GM12878 (cell line): Measurements from ENCODE around the gene SLFN13. TPM values are rescaled to one million over a fixed set of nuclear protein-coding genes. Genes with fewer than 3 reads are reported as not detected.
"Not testable (repeated sequence)": the region's sequence is repeated elsewhere in the genome, so short reads cannot be mapped to it uniquely, and the experiment has no call there.

ENCODE experiments used
- ATAC-seq: fragments of 200-7000 bp; cut with Tn5 transposase; 3 replicates; pipeline ENCODE4 v1.9.1; 2020; ENCODE audit warnings: mild to moderate bottlenecking, moderate library complexity
- BruUV-seq: library from RNA; stranded (reverse); fragments of 400-500 nt; replicated peaks from 2 replicates; lab custom pipeline; 2021; lab: Mats Ljungman, UMichigan
- CTCF ChIA-PET: fragments of 300-600 bp; sonication (Branson Sonifier 250); formaldehyde crosslinking; extraction: SDS; loops from one replicate; lab custom pipeline; 2021; ENCODE audit warnings: inconsistent platforms; lab: Yijun Ruan, JAX
- POLR2A ChIA-PET: fragments of 350-600 bp; formaldehyde crosslinking; extraction: SDS; loops from one replicate; lab custom pipeline; 2021; ENCODE audit warnings: inconsistent platforms; lab: Charles Lee
- RAD21 ChIA-PET: fragments of 300-600 bp; sonication (Branson Sonifier 250); formaldehyde crosslinking; loops from one replicate; lab custom pipeline; 2023; ENCODE audit warnings: antibody characterized with exemption; ENCODE audit not compliant: unreplicated experiment; lab: Charles Lee
- SMC1A ChIA-PET: fragments of 300-600 bp; sonication (Branson Sonifier 250); formaldehyde crosslinking; loops from one replicate; lab custom pipeline; 2023; ENCODE audit not compliant: unreplicated experiment, uncharacterized antibody; lab: Charles Lee
- DNase-seq: peaks from one replicate; pipeline ENCODE4 v3.0.0-alpha.2; 2011; ENCODE audit warnings: low read depth, low spot score
- FAIRE-seq: peaks from 3 replicates; lab custom pipeline; 2011; peaks lifted over from hg19 to GRCh38; lab: Jason Lieb, UNC
- H2AFZ ChIP-seq: 2 replicates; pipeline ENCODE4 v1.6.0; 2011; ENCODE audit warnings: low read depth, low read length, control low read depth; ENCODE audit not compliant: control insufficient read depth
- H3K27ac ChIP-seq: 2 replicates; pipeline ENCODE4 v1.5.1; 2011; ENCODE audit warnings: control low read depth; ENCODE audit not compliant: control insufficient read depth, insufficient read depth
- H3K27me3 ChIP-seq, 2 experiments: replicated peaks in 1 of 2; 2 replicates each; pipeline versions ENCODE4 v1.6.0 to v1.6.1; 2011; ENCODE audit warnings: low read length in 1 of 2; ENCODE audit not compliant: control insufficient read depth in 2 of 2, insufficient read depth in 2 of 2
- H3K36me3 ChIP-seq, 2 experiments: 2 replicates each; pipeline ENCODE4 v1.5.1; 2011; ENCODE audit warnings: low read length in 1 of 2; ENCODE audit not compliant: control insufficient read depth in 2 of 2, insufficient read depth in 2 of 2
- H3K4me1 ChIP-seq: 2 replicates; pipeline ENCODE4 v1.6.1; 2011; ENCODE audit warnings: mild to moderate bottlenecking, low read length, moderate library complexity, mixed read lengths; ENCODE audit not compliant: control insufficient read depth, insufficient read depth
- H3K4me2 ChIP-seq: 2 replicates; pipeline ENCODE4 v1.6.0; 2011; ENCODE audit warnings: control low read depth; ENCODE audit not compliant: control insufficient read depth, insufficient read depth
- H3K4me3 ChIP-seq: fragments of 200-600 bp; sonication (generic); 2 replicates; pipeline ENCODE4 v1.5.1; 2016
- H3K79me2 ChIP-seq: 2 replicates; pipeline ENCODE4 v1.6.0; 2011; ENCODE audit warnings: low read length; ENCODE audit not compliant: control insufficient read depth, insufficient read depth
- H3K9ac ChIP-seq: 2 replicates; pipeline ENCODE4 v1.8.0; 2011; ENCODE audit warnings: low read length, control low read depth, mixed read lengths; ENCODE audit not compliant: control insufficient read depth, insufficient read depth
- H3K9me3 ChIP-seq: replicated peaks from 3 replicates; pipeline ENCODE4 v1.5.1; 2011; ENCODE audit warnings: mild to moderate bottlenecking, low read length; ENCODE audit not compliant: control insufficient read depth, insufficient read depth
- H4K20me1 ChIP-seq: 2 replicates; pipeline ENCODE4 v1.6.0; 2011; ENCODE audit not compliant: control insufficient read depth, insufficient read depth
- ATF7 ChIP-seq: fragments of 450-650 bp; IDR thresholded peaks from 2 replicates; pipeline ENCODE4 v1.6.1; 2016; ENCODE audit warnings: low read depth, mild to moderate bottlenecking
- TCF7 ChIP-seq: IDR thresholded peaks from 2 replicates; pipeline ENCODE4 v1.6.1; 2014; ENCODE audit warnings: antibody characterized with exemption, borderline replicate concordance
- YBX1 ChIP-seq: fragments of 450-650 bp; IDR thresholded peaks from 2 replicates; pipeline ENCODE4 v1.6.1; 2016; ENCODE audit warnings: antibody characterized with exemption
- WGBS: methylation state at CpG from one replicate; pipeline ENCODE4 v1.1.6; 2016; ENCODE audit warnings: low lambda C conversion rate; ENCODE audit not compliant: insufficient replicate concordance, insufficient coverage; ENCODE audit errors: missing lambda C conversion rate; 5-methylcytosine and 5-hydroxymethylcytosine counted together
- in situ Hi-C: fragments of 300-500 bp; cut with MboI; formaldehyde crosslinking; loops from 9 replicates; pipeline ENCODE4 v1.14.3; 2018; ENCODE audit warnings: mixed read lengths
- intact Hi-C: fragments of 100-400 bp; cut with micrococcal nuclease; formaldehyde crosslinking; loops from one replicate; pipeline ENCODE4 v1.14.2; 2022; ENCODE audit not compliant: unreplicated experiment
- polyA plus RNA-seq, 11 experiments: library from polyadenylated mRNA; depleted of rRNA in 4 of 11; unstranded in 6 of 11; stranded (reverse) in 5 of 11; fragments of >200 nt; fragmentation: Nextera tagmentation in 4 of 11; fragmentation: Illumina TruSeq in 1 of 11; extraction: Ambion mirVana in 4 of 11; extraction: Trizol in 1 of 11; gene quantifications; 1 replicate in 1 of 11; 2 replicates in 10 of 11; pipeline versions ENCODE4 v1.2.1 to v1.2.3, GENCODE V29; 2011 to 2016; ENCODE audit warnings: inconsistent platforms in 2 of 11, missing spikeins in 2 of 11, low read depth in 1 of 11
- total RNA-seq, 4 experiments: library from RNA; depleted of rRNA in 3 of 4; stranded (reverse); fragments of >200 nt in 3 of 4; fragmentation: Illumina TruSeq in 1 of 4; extraction: Trizol in 1 of 4; gene quantifications; 2 replicates each; pipeline versions ENCODE4 v1.2.1 to v1.2.3, GENCODE V29; 2013 to 2021
- TF ChIP-seq, protein P1 (sequence below): IDR thresholded peaks from 2 replicates; pipeline ENCODE4 v1.6.1; 2011; ENCODE audit warnings: low read depth, low read length, improper control_type of control experiment, borderline replicate concordance

The SLFN13 gene
- total and polyA plus RNA-seq, 10 of the 15 experiments (the other 5 are each of a cell fraction or from before 2014, with no cell fraction given) = 12.4 to 82.4 (median 61.9) TPM

GRCh38 chr17:35406568-35406967 lies 42.0 kb downstream of the SLFN13 start:
- in situ Hi-C loops (no loop called here), intact Hi-C loops (no loop called here)
- H3K36me3 ChIP-seq = peaks cover 6 to 12% of the 10 kb centered on the region in 2 experiments; a peak in 3 of 4 replicates
- ChIA-PET SMC1A (no interaction called here), CTCF (interaction anchor here (1.0 kb wide), 2 partner anchors 17 to 127 kb away, joined by 3 read pairs; no protein-coding TSS in a partner anchor), RAD21 (no interaction called here), POLR2A (no interaction called here)
- TF ChIP-seq, protein P1, sequence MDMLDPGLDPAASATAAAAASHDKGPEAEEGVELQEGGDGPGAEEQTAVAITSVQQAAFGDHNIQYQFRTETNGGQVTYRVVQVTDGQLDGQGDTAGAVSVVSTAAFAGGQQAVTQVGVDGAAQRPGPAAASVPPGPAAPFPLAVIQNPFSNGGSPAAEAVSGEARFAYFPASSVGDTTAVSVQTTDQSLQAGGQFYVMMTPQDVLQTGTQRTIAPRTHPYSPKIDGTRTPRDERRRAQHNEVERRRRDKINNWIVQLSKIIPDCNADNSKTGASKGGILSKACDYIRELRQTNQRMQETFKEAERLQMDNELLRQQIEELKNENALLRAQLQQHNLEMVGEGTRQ = no peak
- TF ChIP-seq TCF7 = no peak
- no peaks in the 10 kb centered on the region for H3K27me3 ChIP-seq
- DNase-seq (no peak), ATAC-seq (no peak), FAIRE-seq (no peak)
- H3K9ac ChIP-seq = no peak overlapping the region
- 66% methylated on average over 1 of the region's 1 CpG for WGBS
- H3K4me2 ChIP-seq = no peak overlapping the region
- H3K27ac ChIP-seq = no peak overlapping the region
- H2AFZ ChIP-seq = no peak overlapping the region
- H4K20me1 ChIP-seq = no peaks in the 10 kb centered on the region
- H3K79me2 ChIP-seq = no peaks in the 10 kb centered on the region
- no TSS peak for BruUV-seq
- H3K4me3 ChIP-seq = no peak overlapping the region
- H3K4me1 ChIP-seq = no peaks in the 10 kb centered on the region
- H3K9me3 ChIP-seq = no peaks in the 10 kb centered on the region; the same call in 2 of the 3 replicates

- ATAC-seq = peak; percentile 95
- TF ChIP-seq YBX1 (no peak), ATF7 (peak; percentile 59; the same call in 1 of the 2 replicates)
- TF ChIP-seq, all 136 proteins: peak for 1
- H3K9ac ChIP-seq = no peak overlapping the region
- no peaks in the 10 kb centered on the region for H3K4me1 ChIP-seq
- H3K79me2 ChIP-seq = no peaks in the 10 kb centered on the region
- H3K9me3 ChIP-seq = no peaks in the 10 kb centered on the region; the same call in 2 of the 3 replicates
- ChIA-PET RAD21 (interaction anchor here (0.9 to 3.0 kb wide), 3 partner anchors 28 to 43 kb away, joined by 3 to 10 read pairs (median 7); partner anchors contain the start of genes SLFN11, SLFN12 and SLFN13), POLR2A (interaction anchor here (1.7 kb wide), 1 partner anchor 31 kb away, joined by 4 read pairs; the partner anchor contains the start of gene SLFN11), SMC1A (interaction anchor here (0.8 to 1.7 kb wide), 7 partner anchors 17 to 176 kb away, joined by 3 to 7 read pairs (median 3); partner anchors contain the start of gene SLFN13), CTCF (interaction anchor here (0.6 to 1.9 kb wide), 4 partner anchors 10 to 253 kb away, joined by 3 to 4 read pairs (median 4); no protein-coding TSS in a partner anchor)
- in situ Hi-C loops = no loop called here
- H3K4me3 ChIP-seq = no peak overlapping the region
- DNase-seq = no peak
- intact Hi-C loops = no loop called here
- no peak for FAIRE-seq
- H3K36me3 ChIP-seq = peaks cover 2 to 4% of the 10 kb centered on the region in 2 experiments; a peak in 2 of 4 replicates
- no peak overlapping the region for H3K27ac ChIP-seq
- H2AFZ ChIP-seq = no peak overlapping the region
- no peaks in the 10 kb centered on the region for H3K27me3 ChIP-seq
- H3K4me2 ChIP-seq = no peak overlapping the region
- BruUV-seq = no TSS peak
- no peaks in the 10 kb centered on the region for H4K20me1 ChIP-seq
- WGBS = 37% methylated on average over 1 of the region's 1 CpG
Measured at GRCh38 chr17:35404360-35404759, 44.2 kb downstream of the SLFN13 start.

DNA sequence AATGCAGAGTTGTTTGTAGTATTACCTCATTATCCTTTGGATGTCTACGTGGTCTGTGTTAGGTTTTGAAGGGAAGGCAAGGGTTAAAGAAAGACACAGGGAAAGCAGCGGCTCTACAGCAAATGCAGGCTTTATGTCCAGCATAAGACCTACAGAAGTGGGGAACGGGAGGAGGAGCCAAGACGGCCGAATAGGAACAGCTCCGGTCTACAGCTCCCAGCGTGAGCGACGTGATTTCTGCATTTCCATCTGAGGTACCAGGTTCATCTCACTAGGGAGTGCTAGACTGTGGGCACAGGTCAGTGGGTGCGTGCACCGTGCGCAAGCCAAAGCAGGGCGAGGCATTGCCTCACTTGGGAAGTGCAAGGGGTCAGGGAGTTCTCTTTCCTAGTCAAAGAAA lies 54.8 kb downstream of the SLFN13 start:
- H3K4me1 ChIP-seq, H3K27ac ChIP-seq, intact Hi-C loops, H3K9ac ChIP-seq, POLR2A ChIA-PET, CTCF ChIA-PET, DNase-seq, H3K36me3 ChIP-seq, H3K9me3 ChIP-seq, H2AFZ ChIP-seq, BruUV-seq, H3K4me3 ChIP-seq, H3K79me2 ChIP-seq, FAIRE-seq, RAD21 ChIA-PET, H3K4me2 ChIP-seq, SMC1A ChIA-PET, H3K27me3 ChIP-seq, ATAC-seq, H4K20me1 ChIP-seq, in situ Hi-C loops: not testable (repeated sequence)
- 63% methylated on average over 13 of the region's 13 CpGs for WGBS
